Body of pancreas (tissue), 4 donors: Measurements from ENCODE around the gene DENND2D.

Source experiments
- POLR2A ChIP-seq, 3 donors: fragments of 450-650 bp; IDR thresholded peaks; one replicate each; pipeline ENCODE4 v1.6.1; 2016; ENCODE audit warnings: antibody characterized with exemption in 3 of 3, mild to moderate bottlenecking in 2 of 3
- TF ChIP-seq, protein P1 (sequence below), 7 experiments: fragments of 450-650 bp in 4 of 7; fragments of 200-600 bp in 3 of 7; sonication (generic) in 3 of 7; IDR thresholded peaks; one replicate each; pipeline ENCODE4 v1.5.1; 2016 to 2019; ENCODE audit warnings: antibody characterized with exemption in 7 of 7

- TF ChIP-seq, protein P1, sequence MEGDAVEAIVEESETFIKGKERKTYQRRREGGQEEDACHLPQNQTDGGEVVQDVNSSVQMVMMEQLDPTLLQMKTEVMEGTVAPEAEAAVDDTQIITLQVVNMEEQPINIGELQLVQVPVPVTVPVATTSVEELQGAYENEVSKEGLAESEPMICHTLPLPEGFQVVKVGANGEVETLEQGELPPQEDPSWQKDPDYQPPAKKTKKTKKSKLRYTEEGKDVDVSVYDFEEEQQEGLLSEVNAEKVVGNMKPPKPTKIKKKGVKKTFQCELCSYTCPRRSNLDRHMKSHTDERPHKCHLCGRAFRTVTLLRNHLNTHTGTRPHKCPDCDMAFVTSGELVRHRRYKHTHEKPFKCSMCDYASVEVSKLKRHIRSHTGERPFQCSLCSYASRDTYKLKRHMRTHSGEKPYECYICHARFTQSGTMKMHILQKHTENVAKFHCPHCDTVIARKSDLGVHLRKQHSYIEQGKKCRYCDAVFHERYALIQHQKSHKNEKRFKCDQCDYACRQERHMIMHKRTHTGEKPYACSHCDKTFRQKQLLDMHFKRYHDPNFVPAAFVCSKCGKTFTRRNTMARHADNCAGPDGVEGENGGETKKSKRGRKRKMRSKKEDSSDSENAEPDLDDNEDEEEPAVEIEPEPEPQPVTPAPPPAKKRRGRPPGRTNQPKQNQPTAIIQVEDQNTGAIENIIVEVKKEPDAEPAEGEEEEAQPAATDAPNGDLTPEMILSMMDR (IDR thresholded peaks at IDR 0.05), result no peak
- TF ChIP-seq POLR2A (IDR thresholded peaks at IDR 0.05), result no peak
Measured at GRCh38 chr1:111154021-111154999, 46.1 kb downstream of the DENND2D start.
